Psoas muscle (tissue), 8 donors: ENCODE measurements around the gene TMEM44. TPM values are rescaled to one million over a fixed set of nuclear protein-coding genes. Genes with fewer than 3 reads are reported as not detected.

Experiments used
- ATAC-seq, 4 donors: fragments of 200-7000 bp; cut with Tn5 transposase; one replicate each; pipeline ENCODE4 v1.9.1; 2020; ENCODE audit warnings: moderate library complexity in 3 of 4, mild to moderate bottlenecking in 2 of 4
- DNase-seq, 2 donors: peaks; one replicate each; pipeline ENCODE4 v3.0.0-alpha.2; 2020
- H3K27ac ChIP-seq: fragments of 200-600 bp; one replicate; pipeline ENCODE4 v1.8.0; 2022
- H3K27me3 ChIP-seq, 3 donors: fragments of 200-600 bp in 1 of 3; one replicate each; pipeline versions ENCODE4 v1.6.1 to v1.8.0; 2013 to 2022; ENCODE audit warnings: low read length in 2 of 3, mild to moderate bottlenecking in 2 of 3, moderate library complexity in 1 of 3; ENCODE audit not compliant: insufficient read depth in 3 of 3
- H3K36me3 ChIP-seq, 2 donors: fragments of 200-600 bp in 1 of 2; one replicate each; pipeline versions ENCODE4 v1.6.1 to v1.8.0; 2013 to 2022; ENCODE audit warnings: low read depth in 1 of 2, mild to moderate bottlenecking in 1 of 2, moderate library complexity in 1 of 2; ENCODE audit not compliant: insufficient read depth in 1 of 2
- H3K4me1 ChIP-seq: fragments of 200-600 bp; one replicate; pipeline ENCODE4 v1.8.0; 2022
- H3K4me3 ChIP-seq: fragments of 200-600 bp; one replicate; pipeline ENCODE4 v1.8.0; 2022; ENCODE audit warnings: mild to moderate bottlenecking
- H3K9me3 ChIP-seq: fragments of 200-600 bp; one replicate; pipeline ENCODE4 v1.8.0; 2022
- WGBS, 3 donors: extraction: QIAGEN DNeasy Blood & Tissue Kit; methylation state at CpG; one replicate each; pipeline versions ENCODE4 v1.1.6 to v1.1.7; 2013; 5-methylcytosine and 5-hydroxymethylcytosine counted together
- intact Hi-C, 2 donors: fragments of 100-400 bp; cut with DNase I; formaldehyde crosslinking; loops; one replicate each; pipeline versions ENCODE4 v1.11.0 to v1.14.2; 2022
- polyA plus RNA-seq, 3 donors: library from polyadenylated mRNA; stranded (reverse); fragments of 200-250 nt; gene quantifications; one replicate each; pipeline ENCODE4 v1.2.3, GENCODE V29; 2013
- total RNA-seq, 4 donors: library from RNA; stranded (reverse); fragmentation: NEBNext Ultra II Directional in 2 of 4; extraction: Animal tissue kit (Norgen Biotek cat#: 25700) in 2 of 4; gene quantifications; one replicate each; pipeline versions ENCODE4 v1.2.1 to v1.2.4, GENCODE V29; 2021 to 2023
- TF ChIP-seq, protein P1 (sequence below): fragments of 200-600 bp; IDR thresholded peaks from one replicate; pipeline ENCODE4 v1.8.0; 2022; ENCODE audit warnings: antibody characterized with exemption
- donor health status: healthy with polysubstance abuse.
- donor health status: DM: no; HTN: no; CAD: no; lungs with moderate emphysema.
- donor health status: Bipolar disorder and iron deficiency.
- donor health status: healthy.
- donor health status: DM: yes; HTN: yes; CAD: no.
- donor health status: DM: no; HTN: no; CAD: no.
- donor health status: DM: no; HTN: no; CAD: no.
- donor health status: DM: yes; HTN: yes; CAD: no.

TMEM44 gene
- total and polyA plus RNA-seq, 7 donors, result 2.0 to 4.4 (median 3.1) TPM

DNA sequence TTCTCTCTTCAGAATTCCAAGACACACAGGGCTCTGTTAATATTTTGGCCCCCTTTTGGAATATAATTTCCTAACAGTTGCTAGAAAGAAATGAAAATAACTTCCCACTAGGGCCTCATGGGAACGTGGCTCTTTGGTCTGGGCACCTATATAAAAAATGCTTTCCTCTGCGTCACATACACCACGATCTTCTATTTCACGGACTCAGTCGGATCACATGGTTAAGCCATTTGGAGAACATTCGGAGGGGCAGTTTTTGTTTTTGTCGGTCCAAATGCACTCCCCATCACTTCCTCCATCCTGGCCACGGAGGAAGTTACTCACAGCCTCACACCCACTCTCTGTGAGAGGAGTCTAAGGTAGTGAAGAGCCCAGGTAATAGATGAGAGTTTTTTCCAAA is 21.0 kb downstream of the TMEM44 start:
- no peak overlapping the region for H3K4me3 ChIP-seq
- H3K36me3 ChIP-seq, result no peaks in the 10 kb centered on the region
- intact Hi-C loops, result no loop called here
- no peaks in the 10 kb centered on the region for H3K4me1 ChIP-seq
- no peaks in the 10 kb centered on the region for H3K9me3 ChIP-seq
- DNase-seq (no peak), ATAC-seq (no peak)
- peaks cover 0 to 2% (median 0%) of the 10 kb centered on the region in 3 donors for H3K27me3 ChIP-seq
- TF ChIP-seq, protein P1, sequence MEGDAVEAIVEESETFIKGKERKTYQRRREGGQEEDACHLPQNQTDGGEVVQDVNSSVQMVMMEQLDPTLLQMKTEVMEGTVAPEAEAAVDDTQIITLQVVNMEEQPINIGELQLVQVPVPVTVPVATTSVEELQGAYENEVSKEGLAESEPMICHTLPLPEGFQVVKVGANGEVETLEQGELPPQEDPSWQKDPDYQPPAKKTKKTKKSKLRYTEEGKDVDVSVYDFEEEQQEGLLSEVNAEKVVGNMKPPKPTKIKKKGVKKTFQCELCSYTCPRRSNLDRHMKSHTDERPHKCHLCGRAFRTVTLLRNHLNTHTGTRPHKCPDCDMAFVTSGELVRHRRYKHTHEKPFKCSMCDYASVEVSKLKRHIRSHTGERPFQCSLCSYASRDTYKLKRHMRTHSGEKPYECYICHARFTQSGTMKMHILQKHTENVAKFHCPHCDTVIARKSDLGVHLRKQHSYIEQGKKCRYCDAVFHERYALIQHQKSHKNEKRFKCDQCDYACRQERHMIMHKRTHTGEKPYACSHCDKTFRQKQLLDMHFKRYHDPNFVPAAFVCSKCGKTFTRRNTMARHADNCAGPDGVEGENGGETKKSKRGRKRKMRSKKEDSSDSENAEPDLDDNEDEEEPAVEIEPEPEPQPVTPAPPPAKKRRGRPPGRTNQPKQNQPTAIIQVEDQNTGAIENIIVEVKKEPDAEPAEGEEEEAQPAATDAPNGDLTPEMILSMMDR, result no peak
- no peak overlapping the region for H3K27ac ChIP-seq
- 65 to 69% (median 69%) methylated on average over 8 of the region's 8 CpGs for WGBS, 3 donors

DNA sequence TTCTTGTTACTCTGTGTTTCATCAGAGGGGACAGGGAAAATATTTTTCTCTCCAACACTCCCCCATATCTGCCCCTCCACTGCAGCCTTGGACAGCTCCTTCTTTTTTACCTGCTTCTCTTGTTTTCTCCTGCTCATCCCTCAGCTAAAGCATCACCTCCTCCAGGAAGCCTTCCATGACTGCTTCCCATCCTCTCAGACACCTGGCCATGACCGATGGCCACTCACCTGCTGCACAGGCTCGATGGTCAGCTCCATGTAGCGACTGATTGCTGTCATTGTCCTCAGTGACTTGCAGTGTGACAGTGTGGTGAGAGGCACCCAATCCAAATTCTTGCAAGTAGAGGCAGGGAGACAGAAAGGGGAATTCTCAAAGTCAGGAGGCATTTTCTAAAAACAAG is 22.5 kb downstream of the TMEM44 start:
- intact Hi-C loops, result no loop called here
- TF ChIP-seq, protein P1, result no peak

DNA sequence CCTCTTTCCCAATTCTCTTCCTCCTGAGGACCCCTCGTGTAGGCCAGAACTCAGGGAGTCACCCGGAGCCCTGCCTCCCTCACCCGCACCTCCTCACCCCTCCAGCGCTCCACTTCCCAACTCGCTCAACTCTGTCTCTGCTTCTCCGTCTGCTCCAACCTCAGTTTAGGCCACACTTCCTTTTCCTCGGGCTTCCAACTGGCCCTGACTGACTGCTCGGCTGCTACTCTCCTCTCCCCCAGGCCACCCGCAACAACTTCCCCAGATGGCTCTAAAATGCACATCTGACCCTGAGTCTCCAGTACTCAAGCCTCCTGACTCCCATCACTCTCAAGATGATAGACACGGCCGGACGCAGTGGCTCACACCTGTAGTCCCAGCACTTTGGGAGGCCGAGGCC is 23.6 kb downstream of the TMEM44 start:
- no peak overlapping the region for H3K4me3 ChIP-seq
- ATAC-seq (no peak), DNase-seq (no peak)
- H3K27me3 ChIP-seq, result peaks cover 0 to 2% (median 0%) of the 10 kb centered on the region in 3 donors
- no peak overlapping the region for H3K27ac ChIP-seq
- H3K4me1 ChIP-seq, result no peaks in the 10 kb centered on the region
- WGBS, 3 donors, result 85 to 88% (median 86%) methylated on average over 13 of the region's 13 CpGs
- intact Hi-C loops, result no loop called here
- no peaks in the 10 kb centered on the region for H3K9me3 ChIP-seq
- TF ChIP-seq, protein P1, result no peak
- H3K36me3 ChIP-seq, result no peaks in the 10 kb centered on the region

More for the DNA sequence above, 22.5 kb downstream of the TMEM44 start:
- H3K9me3 ChIP-seq, result no peaks in the 10 kb centered on the region
- H3K4me1 ChIP-seq, result no peaks in the 10 kb centered on the region
- peaks cover 0 to 2% (median 0%) of the 10 kb centered on the region in 3 donors for H3K27me3 ChIP-seq
- ATAC-seq, result no peak
- no peak overlapping the region for H3K27ac ChIP-seq
- WGBS, 3 donors, result 91 to 97% (median 95%) methylated on average over 3 of the region's 3 CpGs
- no peaks in the 10 kb centered on the region for H3K36me3 ChIP-seq
- H3K4me3 ChIP-seq, result no peak overlapping the region
- no peak for DNase-seq

DNA sequence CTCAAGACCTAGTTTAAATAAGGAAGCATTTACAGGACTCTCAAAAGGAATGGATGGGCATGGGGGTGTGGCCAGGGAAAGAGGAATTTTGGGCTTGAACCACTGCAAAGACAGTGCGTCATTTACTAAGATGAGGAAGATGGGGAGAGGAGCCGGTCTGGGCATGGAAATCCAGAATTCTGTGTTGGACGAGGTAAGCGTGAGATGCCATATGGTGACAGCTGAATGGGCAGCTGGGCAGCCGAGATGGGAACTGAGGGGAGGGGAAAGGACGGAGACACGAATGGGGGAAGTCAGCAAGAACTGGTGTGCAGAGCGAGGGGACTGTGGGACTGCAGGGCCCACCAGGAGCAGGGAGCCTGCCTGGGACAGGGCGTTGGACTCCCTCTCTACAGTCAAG is 24.2 kb downstream of the TMEM44 start:
- H3K27ac ChIP-seq, result no peak overlapping the region
- 49 to 60% (median 50%) methylated on average over 9 of the region's 9 CpGs for WGBS, 3 donors

More for the DNA sequence above, 24.2 kb downstream of the TMEM44 start:
- Histone ChIP-seq H3K36me3 (no peaks in the 10 kb centered on the region), H3K4me1 (no peaks in the 10 kb centered on the region), H3K27me3 (peaks cover 0 to 2% (median 0%) of the 10 kb centered on the region in 3 donors), H3K4me3 (no peak overlapping the region), H3K9me3 (no peaks in the 10 kb centered on the region)
- ATAC-seq, result no peak
- DNase-seq, result no peak
- intact Hi-C loops, result no loop called here
- TF ChIP-seq, protein P1, result no peak
